Liver (tissue), 3 donors: ENCODE data around the gene INPP4B.

Experiments used
- FOXA1 ChIP-seq: IDR thresholded peaks from 2 replicates; pipeline ENCODE4 v1.6.1; 2016; ENCODE audit warnings: antibody characterized with exemption
- GABPA ChIP-seq, 2 donors: IDR thresholded peaks in 1 of 2; conservative IDR thresholded peaks in 1 of 2; 2 replicates each; pipeline ENCODE4 v1.6.1; 2016; ENCODE audit warnings: antibody characterized with exemption in 2 of 2, mild to moderate bottlenecking in 1 of 2, moderate library complexity in 1 of 2
- RAD21 ChIP-seq, 2 donors: IDR thresholded peaks; 2 replicates each; pipeline ENCODE4 v1.6.1; 2016; ENCODE audit warnings: antibody characterized with exemption in 2 of 2, mild to moderate bottlenecking in 2 of 2
- TF ChIP-seq, protein P1 (sequence below): fragments of 150-350 bp; IDR thresholded peaks from 2 replicates; pipeline ENCODE4 v1.5.1; 2017; ENCODE audit warnings: improper control_type of control experiment, low read depth, low read length; ENCODE audit not compliant: missing input control
- TF ChIP-seq, protein P2 (sequence below): IDR thresholded peaks from 2 replicates; pipeline ENCODE4 v1.6.1; 2016; ENCODE audit warnings: antibody characterized with exemption
- donor health status: healthy.
- donor health status: healthy.

DNA sequence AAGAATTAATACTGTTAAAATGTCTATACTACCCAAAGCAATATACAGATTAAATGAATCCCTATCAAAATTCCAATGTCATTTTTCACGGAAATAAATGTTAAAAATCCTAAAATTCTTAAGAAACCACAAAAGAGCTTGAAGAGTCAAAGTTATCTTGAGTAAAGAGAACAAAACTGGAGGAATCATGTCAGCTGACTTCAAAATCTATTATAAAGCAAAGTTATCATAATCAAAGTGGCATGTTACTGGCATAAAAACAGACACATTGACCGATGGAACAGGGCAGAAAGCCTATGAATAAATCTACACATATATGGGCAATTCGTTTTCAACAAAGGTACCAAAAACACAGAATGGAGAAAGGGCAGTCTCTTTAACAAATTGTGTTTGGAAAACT, 579.0 kb downstream of the INPP4B start:
- TF ChIP-seq RAD21 (IDR thresholded peaks at IDR 0.05) (no peak), GABPA (IDR thresholded peaks at IDR 0.05 in 1 of 2, conservative IDR thresholded peaks at IDR 0.05 in 1 of 2) (no peak), FOXA1 (no peak)
- TF ChIP-seq, protein P1, sequence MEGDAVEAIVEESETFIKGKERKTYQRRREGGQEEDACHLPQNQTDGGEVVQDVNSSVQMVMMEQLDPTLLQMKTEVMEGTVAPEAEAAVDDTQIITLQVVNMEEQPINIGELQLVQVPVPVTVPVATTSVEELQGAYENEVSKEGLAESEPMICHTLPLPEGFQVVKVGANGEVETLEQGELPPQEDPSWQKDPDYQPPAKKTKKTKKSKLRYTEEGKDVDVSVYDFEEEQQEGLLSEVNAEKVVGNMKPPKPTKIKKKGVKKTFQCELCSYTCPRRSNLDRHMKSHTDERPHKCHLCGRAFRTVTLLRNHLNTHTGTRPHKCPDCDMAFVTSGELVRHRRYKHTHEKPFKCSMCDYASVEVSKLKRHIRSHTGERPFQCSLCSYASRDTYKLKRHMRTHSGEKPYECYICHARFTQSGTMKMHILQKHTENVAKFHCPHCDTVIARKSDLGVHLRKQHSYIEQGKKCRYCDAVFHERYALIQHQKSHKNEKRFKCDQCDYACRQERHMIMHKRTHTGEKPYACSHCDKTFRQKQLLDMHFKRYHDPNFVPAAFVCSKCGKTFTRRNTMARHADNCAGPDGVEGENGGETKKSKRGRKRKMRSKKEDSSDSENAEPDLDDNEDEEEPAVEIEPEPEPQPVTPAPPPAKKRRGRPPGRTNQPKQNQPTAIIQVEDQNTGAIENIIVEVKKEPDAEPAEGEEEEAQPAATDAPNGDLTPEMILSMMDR = no peak
- TF ChIP-seq, protein P2, sequence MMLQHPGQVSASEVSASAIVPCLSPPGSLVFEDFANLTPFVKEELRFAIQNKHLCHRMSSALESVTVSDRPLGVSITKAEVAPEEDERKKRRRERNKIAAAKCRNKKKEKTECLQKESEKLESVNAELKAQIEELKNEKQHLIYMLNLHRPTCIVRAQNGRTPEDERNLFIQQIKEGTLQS = no peak
